ENCODE results near the gene EPHA6.
"Not testable (repeated sequence)": the region's sequence is repeated elsewhere in the genome, so short reads cannot be mapped to it uniquely, and the experiment has no call there.

EPHA6 gene

GRCh38 chr3:97479740-97480139 lies 665.3 kb downstream of the EPHA6 start:
- Histone ChIP-seq H3K27ac (ENCODE audit: low read depth, low read length, poor library complexity, severe bottlenecking) (no peak overlapping the region), H3F3A (ENCODE audit: insufficient read depth, low read length) (no peaks in the 10 kb centered on the region), H3K4me3 (ENCODE audit: low read depth, low read length, poor library complexity, severe bottlenecking) (no peak overlapping the region), H4K20me1 (ENCODE audit: insufficient read depth, low read length) (no peaks in the 10 kb centered on the region), H2AFZ (ENCODE audit: low read length) (no peak overlapping the region), H3K36me3 (ENCODE audit: insufficient read depth, low read length) (no peaks in the 10 kb centered on the region), H3K79me2 (ENCODE audit: insufficient read depth, low read length) (no peaks in the 10 kb centered on the region), H3K4me2 (ENCODE audit: low read length) (no peak overlapping the region), H3K27me3 (ENCODE audit: insufficient read depth, low read length) (no peaks in the 10 kb centered on the region), H3K9me2 (ENCODE audit: low read depth, low read length) (no peaks in the 10 kb centered on the region), H3K4me1 (ENCODE audit: insufficient read depth, low read length, severe bottlenecking) (no peaks in the 10 kb centered on the region), H3K9me3 (ENCODE audit: low read length) (no peaks in the 10 kb centered on the region), H3K9ac (ENCODE audit: low read length) (no peak overlapping the region)
- TF ChIP-seq, protein P1, sequence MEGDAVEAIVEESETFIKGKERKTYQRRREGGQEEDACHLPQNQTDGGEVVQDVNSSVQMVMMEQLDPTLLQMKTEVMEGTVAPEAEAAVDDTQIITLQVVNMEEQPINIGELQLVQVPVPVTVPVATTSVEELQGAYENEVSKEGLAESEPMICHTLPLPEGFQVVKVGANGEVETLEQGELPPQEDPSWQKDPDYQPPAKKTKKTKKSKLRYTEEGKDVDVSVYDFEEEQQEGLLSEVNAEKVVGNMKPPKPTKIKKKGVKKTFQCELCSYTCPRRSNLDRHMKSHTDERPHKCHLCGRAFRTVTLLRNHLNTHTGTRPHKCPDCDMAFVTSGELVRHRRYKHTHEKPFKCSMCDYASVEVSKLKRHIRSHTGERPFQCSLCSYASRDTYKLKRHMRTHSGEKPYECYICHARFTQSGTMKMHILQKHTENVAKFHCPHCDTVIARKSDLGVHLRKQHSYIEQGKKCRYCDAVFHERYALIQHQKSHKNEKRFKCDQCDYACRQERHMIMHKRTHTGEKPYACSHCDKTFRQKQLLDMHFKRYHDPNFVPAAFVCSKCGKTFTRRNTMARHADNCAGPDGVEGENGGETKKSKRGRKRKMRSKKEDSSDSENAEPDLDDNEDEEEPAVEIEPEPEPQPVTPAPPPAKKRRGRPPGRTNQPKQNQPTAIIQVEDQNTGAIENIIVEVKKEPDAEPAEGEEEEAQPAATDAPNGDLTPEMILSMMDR (IDR thresholded peaks at IDR 0.05; ENCODE audit: low read length): no peak
- no peak for TF ChIP-seq EZH2 (IDR thresholded peaks at IDR 0.05; ENCODE audit: borderline replicate concordance, low read length)

DNA sequence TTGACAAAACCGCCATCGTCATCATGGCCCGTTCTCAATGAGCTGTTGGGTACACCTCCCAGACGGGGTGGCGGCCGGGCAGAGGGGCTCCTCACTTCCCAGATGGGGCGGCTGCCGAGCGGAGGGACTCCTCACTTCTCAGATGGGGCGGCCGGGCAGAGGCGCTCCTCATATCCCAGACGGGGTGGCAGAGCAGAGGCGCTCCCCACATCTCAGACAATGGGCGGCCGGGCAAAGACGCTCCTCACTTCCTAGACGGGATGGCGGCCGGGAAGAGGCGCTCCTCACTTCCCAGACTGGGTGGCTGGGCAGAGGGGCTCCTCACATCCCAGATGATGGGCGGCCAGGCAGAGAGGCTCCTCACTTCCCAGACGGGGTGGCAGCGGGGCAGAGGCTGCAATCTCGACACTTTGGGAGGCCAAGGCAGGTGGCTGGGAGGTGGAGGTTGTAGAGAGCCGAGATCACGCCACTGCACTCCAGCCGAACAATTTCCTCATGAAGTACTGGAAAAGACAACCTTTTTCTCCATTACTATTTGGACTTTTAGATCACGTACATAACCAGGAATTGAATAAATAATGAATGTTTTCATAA lies 666.4 kb downstream of the EPHA6 start:
- not testable (repeated sequence) for H3K9me2 ChIP-seq (ENCODE audit: low read depth, low read length); H3K4me3 ChIP-seq (ENCODE audit: low read depth, low read length, poor library complexity, severe bottlenecking); H3F3A ChIP-seq (ENCODE audit: insufficient read depth, low read length); H4K20me1 ChIP-seq (ENCODE audit: insufficient read depth, low read length); H3K36me3 ChIP-seq (ENCODE audit: insufficient read depth, low read length); H3K9ac ChIP-seq (ENCODE audit: low read length); H3K4me1 ChIP-seq (ENCODE audit: insufficient read depth, low read length, severe bottlenecking); H2AFZ ChIP-seq (ENCODE audit: low read length); H3K27me3 ChIP-seq (ENCODE audit: insufficient read depth, low read length); H3K79me2 ChIP-seq (ENCODE audit: insufficient read depth, low read length); H3K9me3 ChIP-seq (ENCODE audit: low read length); H3K4me2 ChIP-seq (ENCODE audit: low read length); H3K27ac ChIP-seq (ENCODE audit: low read depth, low read length, poor library complexity, severe bottlenecking)

DNA sequence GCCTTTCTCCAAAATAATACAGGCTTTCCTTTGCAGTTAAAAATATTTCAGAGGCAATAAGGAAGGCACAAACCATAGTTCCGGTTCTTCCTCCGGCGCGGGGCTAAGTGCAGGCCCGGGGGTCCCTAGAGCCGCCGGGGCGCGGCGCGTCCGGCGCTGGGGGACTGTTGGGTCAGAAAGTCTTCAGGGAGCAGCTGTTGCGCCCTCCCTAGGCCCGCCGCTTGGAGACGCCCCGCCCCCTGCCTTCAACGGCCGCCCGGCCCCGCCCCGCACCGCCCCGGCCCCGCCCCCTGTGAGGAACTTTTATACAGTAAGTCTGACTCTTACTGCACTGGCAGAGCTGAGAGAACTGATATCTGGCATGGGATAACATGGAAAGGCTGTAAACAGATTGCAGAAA lies 667.0 kb downstream of the EPHA6 start:
- H3K9me3 ChIP-seq (ENCODE audit: low read length): no peaks in the 10 kb centered on the region
- H3K4me2 ChIP-seq (ENCODE audit: low read length): no peak overlapping the region
- no peaks in the 10 kb centered on the region for H3K36me3 ChIP-seq (ENCODE audit: insufficient read depth, low read length)
- no peaks in the 10 kb centered on the region for H3F3A ChIP-seq (ENCODE audit: insufficient read depth, low read length)
- TF ChIP-seq, protein P1 (IDR thresholded peaks at IDR 0.05; ENCODE audit: low read length): no peak
- TF ChIP-seq EZH2 (IDR thresholded peaks at IDR 0.05; ENCODE audit: borderline replicate concordance, low read length): no peak
- no peak overlapping the region for H2AFZ ChIP-seq (ENCODE audit: low read length)
- no peak overlapping the region for H3K4me3 ChIP-seq (ENCODE audit: low read depth, low read length, poor library complexity, severe bottlenecking)
- H3K27me3 ChIP-seq (ENCODE audit: insufficient read depth, low read length): no peaks in the 10 kb centered on the region
- H3K27ac ChIP-seq (ENCODE audit: low read depth, low read length, poor library complexity, severe bottlenecking): no peak overlapping the region
- no peaks in the 10 kb centered on the region for H3K79me2 ChIP-seq (ENCODE audit: insufficient read depth, low read length)
- no peaks in the 10 kb centered on the region for H3K4me1 ChIP-seq (ENCODE audit: insufficient read depth, low read length, severe bottlenecking)
- no peak overlapping the region for H3K9ac ChIP-seq (ENCODE audit: low read length)
- no peaks in the 10 kb centered on the region for H3K9me2 ChIP-seq (ENCODE audit: low read depth, low read length)
- no peaks in the 10 kb centered on the region for H4K20me1 ChIP-seq (ENCODE audit: insufficient read depth, low read length)

GRCh38 chr3:97485206-97485605 lies 670.8 kb downstream of the EPHA6 start:
- Histone ChIP-seq H3K79me2 (ENCODE audit: insufficient read depth, low read length) (no peaks in the 10 kb centered on the region), H3K4me2 (ENCODE audit: low read length) (no peak overlapping the region), H3K4me3 (ENCODE audit: low read depth, low read length, poor library complexity, severe bottlenecking) (no peak overlapping the region), H3K9me2 (ENCODE audit: low read depth, low read length) (no peaks in the 10 kb centered on the region), H4K20me1 (ENCODE audit: insufficient read depth, low read length) (no peaks in the 10 kb centered on the region), H2AFZ (ENCODE audit: low read length) (no peak overlapping the region), H3K27ac (ENCODE audit: low read depth, low read length, poor library complexity, severe bottlenecking) (no peak overlapping the region), H3K27me3 (ENCODE audit: insufficient read depth, low read length) (no peaks in the 10 kb centered on the region), H3K36me3 (ENCODE audit: insufficient read depth, low read length) (no peaks in the 10 kb centered on the region), H3K4me1 (ENCODE audit: insufficient read depth, low read length, severe bottlenecking) (no peaks in the 10 kb centered on the region), H3F3A (ENCODE audit: insufficient read depth, low read length) (no peaks in the 10 kb centered on the region), H3K9ac (ENCODE audit: low read length) (no peak overlapping the region), H3K9me3 (ENCODE audit: low read length) (no peaks in the 10 kb centered on the region)
- TF ChIP-seq, protein P1 (IDR thresholded peaks at IDR 0.05; ENCODE audit: low read length): no peak
- no peak for TF ChIP-seq EZH2 (IDR thresholded peaks at IDR 0.05; ENCODE audit: borderline replicate concordance, low read length)

Data from OCI-LY1 (cell line).